Right ventricle myocardium superior (tissue), 1 donor: ENCODE measurements around the gene UACA. TPM values are rescaled to one million over a fixed set of nuclear protein-coding genes. Genes with fewer than 3 reads are reported as not detected.
A peak's percentile ranks its signal among the peaks of the same experiment; 100 is the strongest.
"Not testable (repeated sequence)": the region's sequence is repeated elsewhere in the genome, so short reads cannot be mapped to it uniquely, and the experiment has no call there.

Experiments
- ATAC-seq: fragments of 200-7000 bp; cut with Tn5 transposase; one replicate; pipeline ENCODE4 v1.9.1; 2020; ENCODE audit warnings: mild to moderate bottlenecking; ENCODE audit not compliant: poor library complexity
- DNase-seq: peaks from one replicate; pipeline ENCODE4 v3.0.0-alpha.2; 2020
- intact Hi-C: fragments of 100-400 bp; cut with DNase I; formaldehyde crosslinking; loops from one replicate; pipeline ENCODE4 v1.11.2; 2022
- long read RNA-seq: library from polyadenylated mRNA; unstranded; transcript quantifications from one replicate; pipeline ENCODE4 v2.0.0, GENCODE V29; 2021
- total RNA-seq: library from RNA; stranded (reverse); fragmentation: NEBNext Ultra II Directional; extraction: Animal tissue kit (Norgen Biotek cat#: 25700); gene quantifications from one replicate; pipeline ENCODE4 v1.2.1, GENCODE V29; 2021
- donor health status: DM: no; HTN: yes; CAD: no; lungs with severe emphysema.

The UACA gene, protein sequence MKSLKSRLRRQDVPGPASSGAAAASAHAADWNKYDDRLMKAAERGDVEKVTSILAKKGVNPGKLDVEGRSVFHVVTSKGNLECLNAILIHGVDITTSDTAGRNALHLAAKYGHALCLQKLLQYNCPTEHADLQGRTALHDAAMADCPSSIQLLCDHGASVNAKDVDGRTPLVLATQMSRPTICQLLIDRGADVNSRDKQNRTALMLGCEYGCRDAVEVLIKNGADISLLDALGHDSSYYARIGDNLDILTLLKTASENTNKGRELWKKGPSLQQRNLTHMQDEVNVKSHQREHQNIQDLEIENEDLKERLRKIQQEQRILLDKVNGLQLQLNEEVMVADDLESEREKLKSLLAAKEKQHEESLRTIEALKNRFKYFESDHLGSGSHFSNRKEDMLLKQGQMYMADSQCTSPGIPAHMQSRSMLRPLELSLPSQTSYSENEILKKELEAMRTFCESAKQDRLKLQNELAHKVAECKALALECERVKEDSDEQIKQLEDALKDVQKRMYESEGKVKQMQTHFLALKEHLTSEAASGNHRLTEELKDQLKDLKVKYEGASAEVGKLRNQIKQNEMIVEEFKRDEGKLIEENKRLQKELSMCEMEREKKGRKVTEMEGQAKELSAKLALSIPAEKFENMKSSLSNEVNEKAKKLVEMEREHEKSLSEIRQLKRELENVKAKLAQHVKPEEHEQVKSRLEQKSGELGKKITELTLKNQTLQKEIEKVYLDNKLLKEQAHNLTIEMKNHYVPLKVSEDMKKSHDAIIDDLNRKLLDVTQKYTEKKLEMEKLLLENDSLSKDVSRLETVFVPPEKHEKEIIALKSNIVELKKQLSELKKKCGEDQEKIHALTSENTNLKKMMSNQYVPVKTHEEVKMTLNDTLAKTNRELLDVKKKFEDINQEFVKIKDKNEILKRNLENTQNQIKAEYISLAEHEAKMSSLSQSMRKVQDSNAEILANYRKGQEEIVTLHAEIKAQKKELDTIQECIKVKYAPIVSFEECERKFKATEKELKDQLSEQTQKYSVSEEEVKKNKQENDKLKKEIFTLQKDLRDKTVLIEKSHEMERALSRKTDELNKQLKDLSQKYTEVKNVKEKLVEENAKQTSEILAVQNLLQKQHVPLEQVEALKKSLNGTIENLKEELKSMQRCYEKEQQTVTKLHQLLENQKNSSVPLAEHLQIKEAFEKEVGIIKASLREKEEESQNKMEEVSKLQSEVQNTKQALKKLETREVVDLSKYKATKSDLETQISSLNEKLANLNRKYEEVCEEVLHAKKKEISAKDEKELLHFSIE (N-terminal part only)
- 27.9 TPM for total RNA-seq
- long read RNA-seq, full-length matches to known transcripts = 23 of 34 reads
- long read RNA-seq, partial matches to known transcripts = 9 of 34 reads
- long read RNA-seq, other reads (novel, unspliced or antisense) = 2 of 34 reads

DNA sequence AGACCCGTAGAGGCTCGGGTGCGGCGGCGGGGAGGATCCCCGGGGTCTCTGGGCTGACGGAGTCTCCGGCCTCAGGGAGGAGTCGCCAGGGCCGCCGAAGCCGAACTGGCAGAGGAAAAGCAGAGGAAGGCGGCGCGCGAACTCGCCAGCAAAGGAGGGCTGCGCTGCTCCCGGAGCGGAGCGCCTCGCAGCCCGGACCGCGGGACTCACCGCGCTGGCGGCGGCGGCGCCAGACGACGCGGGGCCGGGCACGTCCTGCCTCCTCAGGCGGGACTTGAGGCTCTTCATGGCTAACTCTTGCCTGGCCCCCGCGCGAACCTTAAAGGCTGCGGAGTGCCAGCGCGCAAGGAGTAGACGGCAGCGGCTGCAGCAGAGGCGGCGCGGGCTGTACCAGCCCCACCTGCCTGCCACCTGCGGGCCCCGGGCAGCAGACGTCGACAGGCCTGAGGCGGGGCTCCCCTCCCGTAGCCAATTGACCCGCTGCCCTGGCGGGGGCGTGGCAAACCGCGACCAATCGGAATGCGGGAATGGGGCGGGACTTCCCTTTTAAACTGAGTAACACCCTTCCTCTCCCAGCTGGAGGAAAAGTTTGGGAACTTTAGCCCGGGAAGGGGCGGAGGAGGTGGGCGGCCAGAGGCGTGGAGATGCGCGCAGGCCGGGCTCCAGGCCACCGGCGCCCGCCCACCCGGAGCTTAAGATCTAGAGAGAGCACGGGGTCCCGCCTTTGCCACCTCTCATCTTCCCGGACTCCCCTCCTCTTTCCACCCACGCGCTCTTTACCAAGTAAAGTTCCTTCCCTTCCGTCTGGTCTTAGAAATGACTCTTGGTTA is at the start of gene UACA:
Gene UACA (minus strand): TSS at position 439 of the 830 bp plus-strand sequence. CDS start 151 bp downstream, at position 288.
- intact Hi-C loops = loop anchor here (10.0 kb wide), 1 partner anchor 79 kb away; no protein-coding TSS in a partner anchor
- peak; percentile 98 for ATAC-seq

DNA sequence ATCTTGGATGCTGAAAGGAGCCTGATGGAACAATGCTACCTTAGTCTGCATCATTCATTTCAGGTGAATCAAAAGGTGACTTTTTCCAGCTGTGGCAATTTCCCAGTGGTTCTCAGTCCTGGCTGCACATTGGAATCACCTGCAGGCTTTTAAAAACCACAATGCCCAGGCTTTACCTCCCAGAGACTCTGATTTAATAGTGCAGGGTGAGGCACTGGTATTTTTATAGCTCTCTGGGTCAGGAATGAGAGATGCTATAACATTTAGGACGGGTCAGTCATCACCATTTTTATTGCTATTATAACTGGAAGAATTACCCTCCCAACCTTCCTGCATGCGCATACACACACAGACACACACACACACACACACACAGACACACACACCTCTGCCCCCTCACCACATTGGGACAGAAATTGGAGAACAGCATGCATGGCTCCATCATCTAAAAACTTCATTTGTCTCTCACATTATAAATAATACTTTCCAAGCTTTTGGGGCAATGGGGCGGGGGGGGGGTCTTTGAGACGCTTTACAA is 49.5 kb upstream of the UACA start:
- ATAC-seq = no peak
- intact Hi-C loops = loop anchor here (5.0 to 10.0 kb wide), 2 partner anchors 136 to 248 kb away; no protein-coding TSS in a partner anchor
- DNase-seq = no peak

More for the DNA sequence above, at the start of gene UACA:
- peak; percentile 97 for DNase-seq

DNA sequence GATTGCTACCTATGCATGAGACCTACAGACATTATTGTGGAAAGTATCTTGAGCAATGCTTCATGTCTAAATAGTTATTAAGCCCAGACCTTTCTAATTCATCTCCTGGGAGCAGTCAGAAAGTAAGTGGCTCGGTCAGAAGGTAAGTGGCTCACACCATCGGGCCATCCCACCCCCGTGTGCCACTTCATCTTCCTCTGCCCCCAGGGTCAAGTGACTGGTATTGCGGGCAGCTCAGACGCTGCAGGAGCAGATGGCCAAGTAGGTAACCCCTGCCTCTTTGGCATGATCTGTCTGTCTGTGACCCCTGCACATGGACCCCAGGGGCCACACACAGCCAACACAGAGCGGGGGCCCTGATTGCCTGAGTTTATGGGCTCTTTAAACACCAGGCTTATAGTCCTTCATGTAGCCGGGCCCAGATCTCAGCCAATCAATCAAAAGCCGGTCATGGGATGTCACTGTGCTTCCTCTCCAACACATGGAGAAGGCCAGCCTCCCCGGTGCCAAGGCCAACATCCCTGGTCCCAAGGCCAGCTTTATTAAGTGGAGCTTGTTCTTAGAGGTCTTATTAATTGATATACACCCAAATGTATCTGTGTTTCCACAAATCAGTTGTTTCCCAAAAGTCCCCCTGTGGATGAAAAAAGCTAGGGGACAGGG is 47.7 kb upstream of the UACA start:
- intact Hi-C loops = loop anchor here (5.0 to 10.0 kb wide), 2 partner anchors 134 to 246 kb away; no protein-coding TSS in a partner anchor
- ATAC-seq (peak; percentile 8), DNase-seq (no peak)

- intact Hi-C loops = loop anchor here (5.0 kb wide), 1 partner anchor 40 kb away; no protein-coding TSS in a partner anchor
Measured at GRCh38 chr15:70806992-70807712, 43.8 kb upstream of the UACA start.

DNA sequence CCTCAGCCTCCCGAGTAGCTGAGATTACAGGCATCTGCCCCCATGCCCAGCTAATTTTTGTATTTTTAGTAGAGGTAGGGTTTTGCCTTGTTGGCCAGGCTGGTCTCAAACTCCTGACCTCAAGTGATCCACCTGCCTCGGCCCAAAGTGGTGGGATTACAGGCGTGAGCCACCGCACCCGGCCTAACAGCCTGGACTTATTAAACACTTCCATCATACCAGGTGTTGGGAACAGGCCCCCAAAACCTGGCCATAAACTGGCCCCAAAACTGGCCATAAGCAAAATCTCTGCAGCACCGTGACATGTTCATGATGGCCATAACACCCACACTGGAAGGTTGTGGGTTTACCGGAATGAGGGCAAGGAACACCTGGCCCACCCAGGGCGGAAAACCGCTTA is 41.0 kb upstream of the UACA start:
- intact Hi-C loops, DNase-seq, ATAC-seq: not testable (repeated sequence)

More at GRCh38 chr15:70806992-70807712, 43.8 kb upstream of the UACA start:
- peak; percentile 55 for ATAC-seq
- DNase-seq = peak; percentile 79

- ATAC-seq (peak; percentile 31), DNase-seq (no peak)
- intact Hi-C loops = no loop called here
Measured at GRCh38 chr15:70802629-70803028, 39.3 kb upstream of the UACA start.

DNA sequence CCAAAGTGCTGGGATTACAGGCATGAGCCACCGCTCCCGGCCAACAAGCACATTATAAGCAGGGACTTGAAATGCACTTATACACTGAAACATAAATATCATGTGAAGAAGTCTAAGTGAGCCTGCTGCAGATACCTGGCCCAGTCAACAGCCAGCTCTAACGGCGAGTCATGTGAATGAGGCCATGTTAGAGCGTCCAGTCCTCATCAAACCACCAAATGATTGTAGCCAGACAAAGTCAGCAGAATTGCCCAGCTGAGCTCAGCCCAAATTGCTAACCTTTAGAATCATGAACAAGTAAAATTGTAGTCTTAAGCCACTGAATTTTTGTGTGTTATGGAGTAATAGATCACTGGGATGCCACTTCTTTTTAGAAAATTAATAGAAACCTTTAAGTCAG is 37.8 kb upstream of the UACA start:
- DNase-seq (no peak), ATAC-seq (no peak)
- intact Hi-C loops = no loop called here

- ATAC-seq (peak; percentile 84), DNase-seq (no peak)
- intact Hi-C loops = no loop called here
Measured at GRCh38 chr15:70799667-70800450, 36.5 kb upstream of the UACA start.

- ATAC-seq = no peak
Measured at GRCh38 chr15:70797464-70797863, 34.1 kb upstream of the UACA start.

DNA sequence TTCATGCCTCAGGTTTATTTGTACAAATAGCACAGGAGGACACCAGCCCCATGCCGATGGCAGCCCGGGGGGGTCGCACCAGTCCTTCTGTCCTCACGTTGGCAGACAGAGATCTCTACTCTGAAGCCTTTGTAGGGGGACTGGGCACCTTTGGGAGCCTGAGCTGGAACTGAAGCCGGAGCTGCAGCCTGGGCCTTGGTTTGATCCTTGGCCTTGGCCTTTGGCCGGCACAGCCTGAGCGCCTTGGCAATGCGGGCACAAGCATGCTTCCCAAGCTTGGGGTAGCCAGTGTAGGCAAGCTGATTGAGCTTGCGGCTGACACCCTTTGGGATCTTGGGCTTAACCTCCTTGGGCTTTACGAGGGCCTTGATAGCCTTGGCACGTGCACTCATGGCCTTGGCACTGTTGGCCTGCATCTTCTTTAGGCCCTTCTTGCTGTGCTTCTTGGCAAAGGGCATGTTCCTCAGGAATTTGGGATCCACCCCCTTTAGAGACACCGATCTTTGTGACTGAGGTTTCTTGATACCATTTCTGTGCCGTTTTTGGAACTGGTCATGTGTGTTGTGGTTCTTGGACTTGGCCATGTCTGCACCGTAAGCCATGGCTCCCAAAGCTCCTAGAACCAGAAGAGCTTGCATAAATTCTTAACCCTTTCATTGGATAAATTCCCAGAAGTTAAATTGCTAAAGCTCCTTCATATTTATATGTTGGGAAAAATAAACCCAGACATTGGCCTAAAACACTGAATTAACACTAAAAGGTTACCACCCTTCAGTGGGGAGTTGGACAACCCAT is 33.4 kb upstream of the UACA start:
- intact Hi-C loops = no loop called here
- DNase-seq = no peak
- no peak for ATAC-seq

More at GRCh38 chr15:70797464-70797863, 34.1 kb upstream of the UACA start:
- intact Hi-C loops = no loop called here
- no peak for DNase-seq

DNA sequence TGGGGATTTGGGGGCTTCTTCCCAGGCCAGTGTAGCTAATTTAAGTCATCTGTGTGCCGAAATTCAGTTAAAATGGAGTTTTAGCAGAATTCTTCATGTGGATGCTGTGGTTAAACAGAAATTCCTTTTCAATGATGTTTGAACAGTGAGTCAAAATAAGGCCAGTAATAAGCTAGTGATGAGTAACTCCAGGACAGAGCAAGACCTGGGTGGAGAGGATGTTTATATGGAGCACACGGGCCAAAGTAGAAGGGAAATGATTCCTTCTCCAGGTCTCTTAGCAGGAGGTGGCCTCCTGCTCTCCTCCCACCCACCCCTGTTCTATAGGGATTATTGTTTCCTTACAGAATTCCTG is 31.9 kb upstream of the UACA start:
- ATAC-seq (no peak), DNase-seq (no peak)
- intact Hi-C loops = no loop called here

GRCh38 chr15:70794596-70795310 is 31.4 kb upstream of the UACA start:
- no peak for ATAC-seq
- DNase-seq = no peak
- intact Hi-C loops = no loop called here

DNA sequence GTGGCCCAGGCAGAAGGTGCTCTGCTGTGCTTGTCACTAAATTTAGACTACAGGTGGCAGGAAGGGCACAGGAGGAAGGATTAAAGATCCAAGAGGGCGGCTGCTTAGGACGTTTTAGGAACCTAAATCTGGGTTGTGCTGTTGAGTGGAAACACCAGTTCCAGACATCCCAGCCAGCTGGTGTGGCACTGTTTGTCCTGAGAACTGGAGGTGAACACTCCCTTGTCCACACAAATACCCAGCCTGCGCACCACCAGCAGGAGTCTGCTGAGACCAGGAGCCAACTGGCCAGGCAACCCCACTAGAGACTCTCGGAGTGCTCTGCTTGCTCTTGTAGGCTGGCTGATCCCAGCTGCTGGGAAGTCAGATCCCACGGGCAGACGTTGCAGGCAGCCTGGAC is 30.3 kb upstream of the UACA start:
- DNase-seq (no peak), ATAC-seq (peak; percentile 22)
- intact Hi-C loops = no loop called here

- intact Hi-C loops = no loop called here
- DNase-seq = no peak
- no peak for ATAC-seq
Measured at GRCh38 chr15:70792171-70792573, 28.8 kb upstream of the UACA start.
